ENCODE data around the gene BLVRA.
"Not testable (repeated sequence)": the region's sequence is repeated elsewhere in the genome, so short reads cannot be mapped to it uniquely, and the experiment has no call there.

Gene BLVRA

DNA sequence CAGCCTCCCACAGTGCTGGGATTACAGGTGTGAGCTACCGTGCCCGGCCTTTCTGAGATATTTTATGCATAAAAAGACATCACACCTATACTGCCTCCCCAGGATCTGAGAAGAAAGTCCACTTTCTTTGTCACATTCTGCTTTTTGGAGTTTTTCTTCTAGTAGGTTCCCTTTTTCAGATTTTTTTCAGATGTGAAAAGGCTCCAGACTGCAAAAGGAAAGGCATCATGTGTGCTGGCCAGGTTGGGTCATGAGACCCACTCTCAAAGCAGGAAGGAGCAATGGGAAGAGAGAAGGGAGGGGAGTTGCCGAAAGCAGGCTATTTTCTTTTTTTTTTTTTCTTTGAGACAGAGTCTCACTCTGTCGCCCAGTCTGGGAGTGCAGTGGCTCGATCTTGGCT lies 10.8 kb downstream of the BLVRA start:
- DNase-seq (ENCODE audit: low read depth): no peak

DNA sequence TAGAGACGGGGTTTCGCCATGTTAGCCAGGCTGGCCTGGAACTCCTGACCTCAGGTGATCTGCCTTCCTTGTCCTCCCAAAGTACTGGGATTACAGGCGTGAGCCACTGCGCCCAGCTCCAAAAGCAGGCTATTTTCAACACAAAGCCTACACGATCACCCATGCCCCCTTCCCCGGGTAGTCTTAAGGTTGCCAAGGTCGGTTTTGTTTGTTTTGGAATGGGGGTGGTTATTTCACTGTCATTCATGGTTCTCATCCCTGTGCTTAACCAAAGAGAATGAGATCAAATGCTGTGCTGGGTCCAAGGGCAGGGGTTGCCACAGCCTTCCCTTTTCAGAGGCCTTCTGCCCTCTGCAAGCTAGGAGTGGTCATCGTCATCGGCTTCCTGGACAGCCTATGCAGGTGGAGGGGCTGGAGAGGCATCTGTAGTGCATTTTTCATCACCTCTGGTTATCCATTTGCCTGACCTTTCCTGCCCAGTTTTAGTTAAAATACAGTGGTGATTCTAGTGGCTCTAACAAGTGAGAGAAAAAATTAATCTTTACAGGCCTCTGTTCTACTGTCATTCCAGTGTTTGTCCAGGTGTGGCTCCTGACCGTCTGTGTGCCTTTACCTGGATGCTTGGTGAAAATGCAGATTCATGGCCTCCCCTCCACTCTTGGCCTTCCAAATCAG lies 11.4 kb downstream of the BLVRA start:
- no peak for DNase-seq (ENCODE audit: low read depth)

DNA sequence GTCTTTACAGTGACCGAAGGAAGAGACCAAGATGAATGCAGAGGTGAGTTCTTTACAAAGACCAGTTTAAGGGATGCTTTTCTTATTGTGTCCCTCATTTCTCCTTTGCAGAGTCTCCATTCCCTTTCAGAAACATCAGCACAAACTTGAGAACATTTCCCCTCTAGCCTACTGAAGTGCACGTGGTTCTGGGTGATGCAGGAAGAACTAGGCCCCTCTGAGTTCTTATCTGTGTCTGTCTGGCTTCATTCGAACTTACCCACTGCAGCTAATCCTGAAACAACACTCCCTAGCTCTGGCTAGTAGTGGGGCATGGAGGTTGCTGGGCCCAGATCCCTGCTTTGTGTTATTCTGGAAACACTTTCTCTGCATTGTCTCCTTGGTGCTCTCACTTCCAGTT lies 12.6 kb downstream of the BLVRA start:
- DNase-seq (ENCODE audit: low read depth): no peak

DNA sequence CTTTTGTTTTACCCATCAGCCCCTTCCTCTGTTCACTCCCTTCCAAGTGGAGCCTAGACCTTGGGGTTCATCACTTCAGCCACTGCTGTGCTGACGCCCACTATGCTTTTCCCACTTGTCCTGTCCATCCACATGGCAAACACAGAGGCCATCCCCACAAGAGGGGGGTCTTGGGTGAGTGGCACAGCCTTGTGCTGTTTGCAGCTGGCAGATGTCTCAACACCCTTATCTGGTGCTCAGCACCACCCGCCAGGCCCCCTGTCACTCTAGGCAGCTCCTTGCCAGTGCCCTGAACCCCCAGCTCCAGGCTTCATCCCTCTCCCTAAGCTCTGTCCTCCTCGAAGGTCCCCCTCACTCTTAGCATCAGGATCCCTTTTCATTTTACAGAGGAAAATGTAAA lies 13.1 kb downstream of the BLVRA start:
- no peak for DNase-seq (ENCODE audit: low read depth)

DNA sequence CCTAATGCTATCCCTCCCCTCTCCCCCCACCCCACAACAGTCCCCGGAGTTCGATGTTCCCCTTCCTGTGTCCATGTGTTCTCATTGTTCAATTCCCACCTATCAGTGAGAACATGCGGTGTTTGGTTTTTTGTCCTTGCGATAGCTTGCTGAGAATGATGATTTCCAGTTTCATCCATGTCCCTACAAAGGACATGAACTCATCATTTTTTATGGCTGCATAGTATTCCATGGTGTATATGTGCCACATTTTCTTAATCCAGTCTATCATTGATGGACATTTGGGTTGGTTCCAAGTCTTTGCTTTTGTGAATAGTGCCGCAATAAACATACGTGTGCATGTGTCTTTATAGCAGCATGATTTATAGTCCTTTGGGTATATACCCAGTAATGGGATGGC lies 14.8 kb downstream of the BLVRA start:
- not testable (repeated sequence) for DNase-seq (ENCODE audit: low read depth)

DNA sequence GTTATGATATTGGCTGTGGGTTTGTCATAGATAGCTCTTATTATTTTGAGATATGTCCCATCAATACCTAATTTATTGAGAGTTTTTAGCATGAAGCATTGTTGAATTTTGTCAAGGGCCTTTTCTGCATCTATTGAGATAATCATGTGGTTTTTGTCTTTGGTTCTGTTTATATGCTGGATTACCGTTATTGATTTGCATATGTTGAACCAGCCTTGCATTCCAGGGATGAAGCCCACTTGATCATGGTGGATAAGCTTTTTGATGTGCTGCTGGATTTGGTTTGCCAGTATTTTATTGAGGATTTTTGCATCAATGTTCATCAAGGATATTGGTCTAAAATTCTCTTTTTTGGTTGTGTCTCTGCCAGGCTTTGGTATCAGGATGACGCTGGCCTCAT lies 16.8 kb downstream of the BLVRA start:
- not testable (repeated sequence) for DNase-seq (ENCODE audit: low read depth)

DNA sequence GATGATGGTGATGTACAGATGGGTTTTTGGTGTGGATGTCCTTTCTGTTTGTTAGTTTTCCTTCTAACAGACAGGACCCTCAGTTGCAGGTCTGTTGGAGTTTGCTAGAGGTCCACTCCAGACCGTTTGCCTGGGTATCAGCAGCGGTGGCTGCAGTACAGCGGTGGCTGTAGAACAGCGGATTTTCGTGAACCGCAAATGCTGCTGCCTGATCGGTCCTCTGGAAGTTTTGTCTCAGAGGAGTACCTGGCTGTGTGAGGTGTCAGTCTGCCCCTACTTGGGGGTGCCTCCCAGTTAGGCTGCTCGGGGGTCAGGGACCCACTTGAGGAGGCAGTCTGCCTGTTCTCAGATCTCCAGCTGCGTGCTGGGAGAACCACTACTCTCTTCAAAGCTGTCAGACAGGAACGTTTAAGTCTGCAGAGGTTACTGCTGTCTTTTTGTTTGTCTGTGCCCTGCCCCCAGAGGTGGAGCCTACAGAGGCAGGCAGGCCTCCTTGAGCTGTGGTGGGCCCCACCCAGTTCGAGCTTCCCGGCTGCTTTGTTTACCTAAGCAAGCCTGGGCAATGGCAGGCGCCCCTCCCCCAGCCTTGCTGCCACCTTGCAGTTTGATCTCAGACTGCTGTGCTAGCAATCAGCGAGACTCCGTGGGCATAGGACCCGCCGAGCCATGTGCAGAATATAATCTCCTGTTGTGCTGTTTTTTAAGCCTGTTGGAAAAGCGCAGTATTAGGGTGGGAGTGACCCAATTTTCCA lies 20.0 kb downstream of the BLVRA start:
- DNase-seq (ENCODE audit: low read depth): not testable (repeated sequence)

DNA sequence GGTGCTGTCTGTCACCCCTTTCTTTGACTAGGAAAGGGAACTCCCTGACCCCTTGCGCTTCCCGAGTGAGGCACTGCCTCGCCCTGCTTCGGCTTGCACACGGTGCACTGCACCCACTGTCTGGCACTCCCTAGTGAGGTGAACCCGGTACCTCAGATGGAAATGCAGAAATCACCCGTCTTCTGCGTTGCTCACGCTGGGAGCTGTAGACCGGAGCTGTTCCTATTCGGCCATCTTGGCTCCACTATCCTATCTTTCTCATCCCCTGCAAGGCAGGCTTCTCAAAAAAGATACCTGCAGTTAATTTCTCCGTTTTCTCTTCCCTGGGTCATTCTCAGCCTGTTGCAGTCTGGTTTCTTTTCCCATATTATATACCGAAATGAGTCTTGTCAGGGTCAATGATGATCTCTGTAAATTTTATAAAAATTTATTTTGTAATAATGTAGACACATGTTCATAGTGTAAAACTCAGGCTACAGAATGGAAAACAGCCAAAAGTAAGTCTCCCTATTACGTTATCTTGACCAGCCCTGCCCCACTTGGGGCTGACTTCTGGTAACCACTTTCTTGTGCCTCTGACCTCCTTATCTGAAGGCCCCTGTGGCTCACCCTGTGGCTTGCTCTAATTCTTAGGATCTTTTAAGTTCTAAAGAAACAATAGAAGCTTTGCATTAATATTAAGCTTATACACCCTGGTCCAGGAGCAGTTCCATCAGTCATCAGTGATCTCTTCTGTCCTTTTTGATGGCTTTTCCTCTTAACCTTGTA lies 20.7 kb downstream of the BLVRA start:
- DNase-seq (ENCODE audit: low read depth): no peak

DNA sequence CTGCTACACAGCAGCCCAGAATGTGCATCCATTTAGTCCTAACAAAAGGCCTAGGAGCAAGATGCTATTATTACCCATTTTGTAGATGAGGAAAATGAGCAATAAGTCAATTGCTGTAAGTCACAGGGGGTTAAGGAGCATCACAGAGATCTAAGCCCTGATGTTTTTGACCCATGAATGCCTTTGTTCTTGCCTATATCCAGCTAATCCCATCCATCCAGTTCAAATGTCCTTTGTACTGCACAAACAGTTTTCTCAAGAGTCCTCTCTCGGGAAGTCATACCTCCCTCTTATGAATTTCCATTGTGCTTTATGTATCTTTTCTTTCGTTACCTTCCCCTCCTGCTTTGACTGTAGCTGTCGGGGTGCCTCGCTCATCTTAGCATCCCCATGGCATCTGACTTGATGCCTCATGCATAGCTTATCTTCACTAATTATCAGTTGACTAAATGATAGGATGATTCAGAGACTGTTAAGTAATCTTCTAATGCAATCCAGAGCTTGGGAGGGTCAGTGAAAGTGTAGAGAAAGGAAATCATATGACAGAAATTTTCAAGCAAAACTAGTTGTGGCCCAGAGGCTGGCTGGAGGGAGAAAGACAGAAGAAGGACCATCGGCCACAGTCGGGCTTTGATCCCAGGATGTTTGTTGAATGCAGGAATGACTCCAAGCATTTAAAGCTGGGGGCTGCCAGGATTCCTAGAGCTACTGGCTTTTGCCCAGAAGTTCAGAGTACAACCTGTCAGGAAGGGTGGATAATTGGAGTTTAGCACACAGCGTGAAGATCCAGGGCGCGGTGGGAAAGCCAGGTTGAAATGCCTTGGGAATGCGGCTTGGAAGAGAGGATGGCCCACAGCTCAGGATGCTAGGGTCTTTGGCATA lies 23.5 kb downstream of the BLVRA start:
- DNase-seq (ENCODE audit: low read depth): peak; percentile 49

DNA sequence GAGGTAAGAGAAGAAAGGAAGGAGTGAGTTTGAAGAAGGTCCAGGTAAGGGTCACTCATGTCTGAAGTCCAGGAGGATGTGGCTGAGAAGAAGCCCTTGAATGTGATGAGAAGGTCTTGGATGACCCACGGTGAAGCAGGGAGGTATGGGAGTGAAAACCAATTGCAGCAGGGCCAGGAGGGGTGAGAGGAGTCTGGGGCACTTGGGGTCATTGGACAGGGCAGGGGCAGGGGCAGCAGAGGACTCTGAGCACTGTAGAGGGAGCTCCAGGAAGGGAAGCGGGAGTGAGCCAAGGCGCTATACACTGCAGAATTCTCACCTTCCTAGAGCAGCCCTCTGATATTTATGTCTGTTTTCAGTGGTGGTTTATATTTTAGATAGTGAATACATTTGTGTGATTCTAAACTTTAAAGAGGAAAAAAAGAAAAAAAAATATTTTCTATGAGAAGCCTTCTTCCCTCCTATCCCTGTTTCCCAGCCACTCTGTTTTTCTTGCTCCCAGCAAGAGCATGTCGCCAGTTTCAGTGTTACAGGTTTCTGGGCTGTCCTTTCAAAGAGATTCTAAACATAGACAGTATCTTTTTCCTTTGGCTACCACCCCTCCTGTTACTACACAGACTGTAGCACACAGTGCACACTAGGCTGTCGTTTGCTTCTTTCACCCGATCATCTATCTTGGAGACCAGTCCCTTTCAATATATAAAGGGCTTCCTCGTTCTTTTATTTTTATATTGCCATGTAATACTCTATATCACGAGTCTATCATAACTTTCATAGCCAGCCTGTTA lies 24.5 kb downstream of the BLVRA start:
- no peak for DNase-seq (ENCODE audit: low read depth)

DNA sequence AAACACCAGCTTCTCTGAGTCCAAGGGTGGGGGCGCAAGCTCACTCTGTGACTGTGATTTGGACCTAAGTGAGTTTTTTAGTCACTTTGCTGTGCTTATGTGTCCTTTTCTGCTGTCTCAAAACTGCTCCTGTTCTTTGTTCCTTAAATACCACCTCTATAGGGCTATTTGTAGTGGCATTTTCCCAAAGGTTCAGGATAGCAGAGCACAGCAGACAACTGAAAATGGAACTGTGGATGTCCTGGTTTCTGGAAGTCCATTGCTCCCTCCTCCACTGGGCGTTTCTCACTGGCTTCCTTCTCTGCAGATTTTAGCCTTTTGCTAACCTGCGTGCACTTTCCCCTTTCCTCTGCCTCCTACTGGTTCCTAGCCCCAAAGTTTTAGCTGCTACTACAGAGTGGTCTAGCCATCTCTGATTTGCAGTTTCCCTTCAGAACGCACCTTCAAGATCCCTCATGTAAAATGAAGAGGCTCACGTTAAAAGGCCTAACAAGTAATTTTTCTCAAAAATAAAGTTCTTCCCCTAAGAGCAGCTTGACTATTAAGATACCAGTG lies 25.6 kb downstream of the BLVRA start:
- DNase-seq (ENCODE audit: low read depth): no peak

DNA sequence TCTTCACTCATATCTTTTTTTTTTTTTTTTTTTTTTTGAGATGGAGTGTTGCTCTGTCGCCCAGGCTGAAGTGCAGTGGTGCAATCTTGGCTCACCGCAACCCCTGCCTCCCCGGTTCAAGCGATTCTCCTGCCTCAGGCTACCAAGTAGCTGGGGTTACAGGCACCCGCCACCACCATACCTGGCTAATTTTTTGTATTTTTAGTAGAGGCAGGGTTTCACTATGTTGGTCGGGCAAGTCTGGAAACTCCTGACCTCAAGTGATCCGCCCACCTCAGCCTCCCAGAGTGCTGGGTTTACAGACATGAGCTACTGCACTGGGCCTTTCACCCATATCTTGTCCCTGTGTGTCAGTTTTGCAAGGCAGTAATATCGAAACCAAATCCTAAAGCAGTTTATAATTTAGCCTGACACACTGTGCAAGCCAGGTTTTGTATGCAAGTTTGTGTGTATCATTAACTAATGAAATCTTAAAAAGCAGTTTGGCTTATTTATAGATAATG lies 26.2 kb downstream of the BLVRA start:
- not testable (repeated sequence) for DNase-seq (ENCODE audit: low read depth)

DNA sequence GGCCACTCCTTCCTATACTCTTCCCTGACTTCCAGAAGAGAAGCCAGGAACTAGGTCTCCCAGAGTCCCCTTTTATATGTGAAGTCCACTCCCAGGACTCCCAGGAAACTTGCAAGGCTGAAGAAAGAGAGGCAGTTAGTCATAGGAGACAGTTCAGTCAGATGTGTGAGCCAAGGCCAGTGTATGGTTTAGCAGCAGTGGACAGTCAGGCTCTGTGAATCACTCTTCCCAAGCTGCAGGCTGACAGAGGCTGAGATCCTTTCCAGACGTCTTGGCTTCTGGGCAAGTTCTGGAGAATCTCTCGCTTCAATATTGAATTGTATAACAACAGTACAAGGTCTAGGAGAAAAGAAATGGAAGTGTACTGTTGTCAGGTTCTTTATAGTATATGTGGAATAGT lies 26.9 kb downstream of the BLVRA start:
- DNase-seq (ENCODE audit: low read depth): peak; percentile 94

DNA sequence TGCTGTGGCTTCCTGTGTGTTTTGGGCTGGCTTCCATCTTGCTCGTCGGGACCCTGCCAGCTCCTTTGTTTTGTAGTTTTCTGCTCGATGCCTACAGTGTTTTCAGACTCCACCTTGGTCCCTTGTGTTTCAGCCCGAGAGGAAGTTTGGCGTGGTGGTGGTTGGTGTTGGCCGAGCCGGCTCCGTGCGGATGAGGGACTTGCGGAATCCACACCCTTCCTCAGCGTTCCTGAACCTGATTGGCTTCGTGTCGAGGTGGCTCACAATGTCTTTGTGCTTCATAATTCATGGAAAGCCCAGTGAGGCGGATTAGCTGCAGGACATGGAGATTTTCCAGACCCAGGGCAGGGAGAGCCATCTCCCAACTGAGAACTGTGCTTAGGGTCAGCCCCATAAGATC lies 29.3 kb downstream of the BLVRA start:
- no peak for DNase-seq (ENCODE audit: low read depth)

DNA sequence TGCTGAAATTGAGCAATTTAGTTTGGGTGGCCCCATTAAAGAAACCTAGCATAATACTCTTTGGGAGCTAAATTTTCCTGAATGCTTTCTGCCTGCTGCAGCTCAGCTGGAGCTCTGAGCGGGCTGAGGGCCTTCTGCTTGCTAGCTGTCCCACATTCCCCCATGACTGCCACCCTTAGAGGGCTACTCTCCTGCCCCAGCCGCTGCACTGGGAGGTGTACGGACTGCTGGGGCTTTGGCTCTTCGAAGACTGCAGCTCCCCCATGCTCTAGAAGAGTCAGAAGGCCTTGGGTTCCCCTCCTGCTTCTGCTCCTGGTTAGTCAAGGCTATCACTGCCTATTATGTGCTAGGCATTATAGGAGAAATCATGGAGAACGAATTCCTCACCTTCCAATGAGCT lies 31.5 kb downstream of the BLVRA start:
- DNase-seq (ENCODE audit: low read depth): no peak

DNA sequence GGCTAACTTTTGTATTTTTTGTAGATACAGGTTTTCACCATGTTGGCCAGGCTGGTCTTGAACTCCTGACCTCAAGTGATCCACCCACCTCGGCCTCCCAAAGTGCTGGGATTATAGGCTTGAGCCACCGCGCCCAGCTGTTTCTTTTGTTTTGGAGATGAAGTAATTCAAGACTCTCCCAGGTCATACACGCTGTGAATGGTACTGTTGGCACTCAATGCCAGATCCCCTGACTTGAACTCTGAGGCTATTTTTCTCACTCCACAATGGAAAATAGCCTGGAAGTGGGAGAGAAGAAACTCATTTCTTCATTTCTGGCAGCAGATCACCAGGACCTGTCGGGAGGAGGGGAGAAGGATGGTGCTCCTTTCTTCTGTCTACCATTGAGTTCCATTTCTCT lies 32.4 kb downstream of the BLVRA start:
- DNase-seq (ENCODE audit: low read depth): no peak

DNA sequence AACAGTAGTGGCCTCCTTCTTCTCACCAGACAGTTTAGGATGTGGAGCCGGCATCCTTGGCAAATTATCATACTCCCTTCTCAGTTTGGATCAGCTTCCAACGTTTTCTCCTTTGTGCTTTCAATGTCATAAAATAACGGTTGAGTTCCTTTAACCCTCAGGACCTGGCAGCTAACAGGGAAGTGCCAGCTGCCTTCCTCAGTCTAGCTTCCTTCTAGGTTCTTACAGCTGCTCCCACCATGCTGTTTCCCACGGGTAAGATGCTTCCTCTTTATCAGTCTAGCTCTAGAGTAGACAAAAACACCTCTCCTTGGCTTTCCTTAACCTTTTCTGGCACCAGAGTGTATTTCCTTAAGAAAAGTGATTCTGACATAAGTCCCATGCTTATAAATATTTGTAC lies 33.2 kb downstream of the BLVRA start:
- no peak for DNase-seq (ENCODE audit: low read depth)

DNA sequence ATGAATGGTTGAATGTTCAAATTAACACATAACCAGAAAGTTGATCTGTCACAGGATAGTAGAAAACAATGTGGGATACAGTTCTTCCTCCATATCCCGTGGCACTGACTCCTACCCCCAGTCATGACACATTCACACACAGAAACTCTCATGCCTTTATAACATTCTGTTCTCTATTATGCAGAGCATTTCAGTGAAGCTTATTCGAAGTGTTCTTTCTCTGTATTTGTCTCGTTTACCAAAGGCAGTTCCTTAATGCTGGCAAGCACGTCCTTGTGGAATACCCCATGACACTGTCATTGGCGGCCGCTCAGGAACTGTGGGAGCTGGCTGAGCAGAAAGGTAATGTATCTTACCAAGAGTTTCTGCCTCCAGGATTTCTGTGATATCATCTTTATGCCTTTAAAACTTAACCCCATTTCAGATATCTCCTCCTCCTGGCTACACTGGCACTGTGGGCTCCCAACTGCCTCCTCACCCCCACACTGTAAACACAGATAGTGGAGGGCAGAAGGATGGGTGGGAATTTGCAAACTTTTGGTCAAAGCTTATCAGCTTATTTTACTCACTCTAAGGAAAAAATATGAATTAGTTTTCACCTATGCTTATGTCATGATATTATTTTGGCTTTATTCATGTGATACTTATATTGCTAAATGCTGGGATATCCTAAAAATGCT lies 34.1 kb downstream of the BLVRA start:
- no peak for DNase-seq (ENCODE audit: low read depth)

DNA sequence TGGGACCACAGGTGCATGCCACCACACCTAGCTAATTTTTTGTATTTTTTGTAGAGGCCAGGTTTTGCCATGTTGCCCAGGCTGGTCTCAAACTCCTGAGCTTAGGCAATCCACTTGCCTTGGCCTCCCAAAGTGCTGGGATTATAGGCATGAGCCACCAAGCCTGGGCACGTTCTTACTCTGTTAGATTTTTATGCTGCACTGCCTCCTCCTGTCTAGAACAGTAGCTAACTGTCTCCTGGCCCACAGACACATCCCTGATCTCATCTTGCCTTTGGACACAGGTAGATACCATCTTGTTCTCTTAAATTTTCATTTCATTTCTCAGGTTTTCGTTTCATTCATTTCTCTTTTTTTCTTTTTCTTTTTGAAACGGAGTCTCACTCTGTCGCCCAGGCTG lies 41.1 kb downstream of the BLVRA start:
- no peak for DNase-seq (ENCODE audit: low read depth)

DNA sequence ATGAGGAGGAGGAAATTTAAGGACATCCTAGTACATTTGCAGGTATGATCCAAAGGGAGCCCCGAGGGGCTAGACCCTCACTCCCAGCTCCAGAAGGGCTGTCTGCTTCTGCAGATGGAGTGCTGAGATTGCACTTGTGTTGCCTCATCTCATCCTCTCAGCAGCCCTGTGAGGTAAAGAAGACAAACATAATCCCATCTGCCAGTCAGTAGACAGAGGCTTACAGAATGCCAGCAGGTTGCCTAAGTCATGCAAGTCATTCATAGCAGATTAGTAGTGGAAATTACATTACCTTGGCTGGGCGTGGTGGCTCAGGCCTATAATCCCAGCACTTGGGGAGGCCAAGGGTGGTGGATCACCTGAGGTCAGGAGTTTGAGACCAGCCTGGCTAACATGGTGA lies 45.4 kb downstream of the BLVRA start:
- no peak for DNase-seq (ENCODE audit: low read depth)

Measured in stromal cell of bone marrow (primary cell).